Pulmonary artery endothelial cell (primary cell): ENCODE data around the gene FOXP1. TPM values are rescaled to one million over a fixed set of nuclear protein-coding genes. Genes with fewer than 3 reads are reported as not detected.

ENCODE experiments used
- DNase-seq: peaks from one replicate; pipeline ENCODE4 v3.0.0-alpha.2; 2011; ENCODE audit warnings: low read depth, low spot score
- total RNA-seq: library from RNA; depleted of rRNA; stranded (reverse); fragments of >200 nt; gene quantifications from 2 replicates; pipeline ENCODE4 v1.2.3, GENCODE V29; 2014

FOXP1 gene
- total RNA-seq, 1 donor from 2014 or later, result 48.2 TPM

- no peak for DNase-seq
Observed at GRCh38 chr3:71510510-71510909, 73.0 kb downstream of the FOXP1 start.

GRCh38 chr3:71509066-71509465 lies 74.5 kb downstream of the FOXP1 start:
- DNase-seq, result no peak

GRCh38 chr3:71505767-71506350 lies 77.7 kb downstream of the FOXP1 start:
- DNase-seq, result no peak

GRCh38 chr3:71504250-71505036 lies 79.1 kb downstream of the FOXP1 start:
- peak; percentile 30 for DNase-seq

- DNase-seq, result no peak
Observed at GRCh38 chr3:71503525-71504249, 79.8 kb downstream of the FOXP1 start.

- no peak for DNase-seq
Observed at GRCh38 chr3:71502066-71502625, 81.4 kb downstream of the FOXP1 start.

GRCh38 chr3:71500696-71501095 lies 82.8 kb downstream of the FOXP1 start:
- DNase-seq, result no peak

GRCh38 chr3:71499227-71499876 lies 84.2 kb downstream of the FOXP1 start:
- DNase-seq, result no peak

- no peak for DNase-seq
Observed at GRCh38 chr3:71498543-71498942, 85.0 kb downstream of the FOXP1 start.

- DNase-seq, result no peak
Observed at GRCh38 chr3:71497971-71498444, 85.5 kb downstream of the FOXP1 start.

GRCh38 chr3:71497367-71497897 lies 86.1 kb downstream of the FOXP1 start:
- no peak for DNase-seq

- DNase-seq, result no peak
Observed at GRCh38 chr3:71495708-71496472, 87.6 kb downstream of the FOXP1 start.

- DNase-seq, result no peak
Observed at GRCh38 chr3:71494212-71494611, 89.3 kb downstream of the FOXP1 start.

GRCh38 chr3:71492974-71493771 lies 90.4 kb downstream of the FOXP1 start:
- DNase-seq, result no peak

- DNase-seq, result no peak
Observed at GRCh38 chr3:71492566-71492965, 91.0 kb downstream of the FOXP1 start.

- no peak for DNase-seq
Observed at GRCh38 chr3:71491154-71491752, 92.3 kb downstream of the FOXP1 start.

- DNase-seq, result no peak
Observed at GRCh38 chr3:71490692-71491091, 92.8 kb downstream of the FOXP1 start.

- no peak for DNase-seq
Observed at GRCh38 chr3:71489315-71489761, 94.2 kb downstream of the FOXP1 start.

- no peak for DNase-seq
Observed at GRCh38 chr3:71488882-71489281, 94.6 kb downstream of the FOXP1 start.
